Pancreas (tissue), 10 donors: ENCODE results near the gene SORL1. TPM values are rescaled to one million over a fixed set of nuclear protein-coding genes. Genes with fewer than 3 reads are reported as not detected.

Experiments used
- ATAC-seq, 4 donors: fragments of 200-7000 bp; cut with Tn5 transposase; one replicate each; pipeline versions ENCODE4 v1.8.0 to v1.9.1; 2020; ENCODE audit warnings: mild to moderate bottlenecking in 4 of 4, moderate library complexity in 4 of 4
- DNase-seq, 6 donors: peaks; one replicate each; pipeline ENCODE4 v3.0.0-alpha.2; 2020
- FAIRE-seq: peaks from 2 replicates; lab custom pipeline; 2012; peaks lifted over from hg19 to GRCh38; lab: Jason Lieb, UNC
- H3K27ac ChIP-seq, 4 donors: fragments of 200-600 bp; sonication (generic); 1 replicate in 3 of 4; 2 replicates in 1 of 4; pipeline versions ENCODE4 v1.5.0 to v1.8.0; 2020
- H3K27me3 ChIP-seq, 4 donors: fragments of 200-600 bp; one replicate each; pipeline ENCODE4 v1.8.0; 2021
- H3K36me3 ChIP-seq, 3 donors: fragments of 200-600 bp; sonication (generic) in 1 of 3; one replicate each; pipeline versions ENCODE4 v1.5.0 to v1.8.0; 2020 to 2021
- H3K4me1 ChIP-seq, 3 donors: fragments of 200-600 bp; one replicate each; pipeline ENCODE4 v1.8.0; 2021
- H3K4me3 ChIP-seq, 4 donors: fragments of 200-600 bp; sonication (generic) in 2 of 4; one replicate each; pipeline versions ENCODE4 v1.5.0 to v1.8.0; 2020 to 2021
- H3K9me3 ChIP-seq, 4 donors: fragments of 200-600 bp; one replicate each; pipeline ENCODE4 v1.8.0; 2021
- CTCF ChIP-seq, 4 donors: fragments of 200-600 bp; sonication (generic) in 3 of 4; IDR thresholded peaks; one replicate each; pipeline versions ENCODE4 v1.5.0 to v1.8.0; 2021; ENCODE audit warnings: antibody characterized with exemption in 4 of 4
- WGBS, 2 donors: extraction: QIAGEN DNeasy Blood & Tissue Kit; methylation state at CpG; one replicate each; pipeline ENCODE4 v1.1.7; 2013; 5-methylcytosine and 5-hydroxymethylcytosine counted together
- intact Hi-C, 3 donors: fragments of 100-400 bp; cut with DNase I; formaldehyde crosslinking; loops; one replicate each; pipeline versions ENCODE4 v1.11.1 to v1.14.2; 2022
- polyA plus RNA-seq, 2 donors: library from polyadenylated mRNA; stranded (reverse); fragments of 200-250 nt; gene quantifications; one replicate each; pipeline ENCODE4 v1.2.3, GENCODE V29; 2013
- total RNA-seq, 6 donors: library from RNA; stranded (reverse); fragmentation: NEBNext Ultra II Directional in 4 of 6; extraction: Animal tissue kit (Norgen Biotek cat#: 25700) in 4 of 6; gene quantifications; one replicate each; pipeline versions ENCODE4 v1.2.1 to v1.2.4, GENCODE V29; 2021 to 2023
- donor health status: healthy with polysubstance abuse.
- donor health status: DM: no; HTN: no; CAD: no; lungs with moderate emphysema.
- donor health status: DM: no; HTN: no; CAD: no.
- donor health status: control.
- donor health status: control.
- donor health status: Bipolar disorder and iron deficiency.
- donor health status: DM: yes; HTN: yes; CAD: no.
- donor health status: DM: no; HTN: no; CAD: no.
- donor health status: DM: no; HTN: no; CAD: no.
- donor health status: DM: yes; HTN: yes; CAD: no.

Gene SORL1
- total and polyA plus RNA-seq, 8 donors: 2.7 to 47.5 (median 15.5) TPM

- FAIRE-seq: no peak
- no peaks in the 10 kb centered on the region for H3K36me3 ChIP-seq
- DNase-seq: no peak
- intact Hi-C loops: no loop called here
- no peaks in the 10 kb centered on the region for H3K9me3 ChIP-seq
- no peak for TF ChIP-seq CTCF (IDR thresholded peaks at IDR 0.05)
- no peak overlapping the region for H3K4me3 ChIP-seq
- H3K27ac ChIP-seq: no peak overlapping the region
- ATAC-seq: no peak
- H3K4me1 ChIP-seq: no peaks in the 10 kb centered on the region
- H3K27me3 ChIP-seq: no peaks in the 10 kb centered on the region
- 57 to 58% methylated on average over 4 of the region's 4 CpGs for WGBS, 2 donors
Observed at GRCh38 chr11:121446752-121447156, 5.4 kb upstream of the SORL1 start.

- no peak for FAIRE-seq
- 86 to 91% methylated on average over 4 of the region's 4 CpGs for WGBS, 2 donors
Observed at GRCh38 chr11:121448011-121448410, 4.1 kb upstream of the SORL1 start.

GRCh38 chr11:121448431-121448941 is 3.6 kb upstream of the SORL1 start:
- no peak for TF ChIP-seq CTCF (IDR thresholded peaks at IDR 0.05)
- Histone ChIP-seq H3K4me1 (no peaks in the 10 kb centered on the region), H3K4me3 (no peak overlapping the region), H3K9me3 (no peaks in the 10 kb centered on the region), H3K27ac (peak overlapping the region in 1 of 4 donors; percentile 10), H3K27me3 (no peaks in the 10 kb centered on the region), H3K36me3 (no peaks in the 10 kb centered on the region)
- DNase-seq (no peak), ATAC-seq (peak in 1 of 4 donors; percentile 14), FAIRE-seq (no peak)
- 64 to 74% methylated on average over 3 of the region's 3 CpGs for WGBS, 2 donors
- intact Hi-C loops: no loop called here

More at GRCh38 chr11:121448011-121448410, 4.1 kb upstream of the SORL1 start:
- Histone ChIP-seq H3K27me3 (no peaks in the 10 kb centered on the region), H3K4me3 (no peak overlapping the region), H3K4me1 (no peaks in the 10 kb centered on the region), H3K36me3 (no peaks in the 10 kb centered on the region), H3K9me3 (no peaks in the 10 kb centered on the region), H3K27ac (peak overlapping the region in 1 of 4 donors; percentile 10)
- intact Hi-C loops: no loop called here
- TF ChIP-seq CTCF (IDR thresholded peaks at IDR 0.05): no peak
- ATAC-seq: no peak
- no peak for DNase-seq

- intact Hi-C loops: no loop called here
- Histone ChIP-seq H3K27me3 (no peaks in the 10 kb centered on the region), H3K4me1 (no peaks in the 10 kb centered on the region), H3K36me3 (no peaks in the 10 kb centered on the region), H3K4me3 (no peak overlapping the region), H3K9me3 (no peaks in the 10 kb centered on the region), H3K27ac (peak overlapping the region in 1 of 4 donors; percentile 10)
- ATAC-seq (no peak), DNase-seq (no peak), FAIRE-seq (no peak)
- WGBS, 2 donors: 78 to 84% methylated on average over 4 of the region's 4 CpGs
- TF ChIP-seq CTCF (IDR thresholded peaks at IDR 0.05): no peak
Observed at GRCh38 chr11:121449123-121449522, 3.0 kb upstream of the SORL1 start.

- intact Hi-C loops: no loop called here
- no peak for TF ChIP-seq CTCF (IDR thresholded peaks at IDR 0.05)
- no peak overlapping the region for H3K4me3 ChIP-seq
- H3K27ac ChIP-seq: no peak overlapping the region
- DNase-seq (no peak), ATAC-seq (no peak), FAIRE-seq (no peak)
- H3K36me3 ChIP-seq: no peaks in the 10 kb centered on the region
- WGBS, 2 donors: 83 to 84% methylated on average over 2 of the region's 2 CpGs
- H3K27me3 ChIP-seq: no peaks in the 10 kb centered on the region
- H3K4me1 ChIP-seq: no peaks in the 10 kb centered on the region
- H3K9me3 ChIP-seq: no peaks in the 10 kb centered on the region
Observed at GRCh38 chr11:121449626-121450025, 2.5 kb upstream of the SORL1 start.
